ENCODE measurements around the gene LAMA4.

GRCh38 chr6:112106562-112106961 is 147.8 kb downstream of the LAMA4 start:
- TF ChIP-seq CTCF (IDR thresholded peaks at IDR 0.05) (no peak), POLR2A (IDR thresholded peaks at IDR 0.05) (no peak)
